ENCODE results near the gene HS3ST3A1.

DNA sequence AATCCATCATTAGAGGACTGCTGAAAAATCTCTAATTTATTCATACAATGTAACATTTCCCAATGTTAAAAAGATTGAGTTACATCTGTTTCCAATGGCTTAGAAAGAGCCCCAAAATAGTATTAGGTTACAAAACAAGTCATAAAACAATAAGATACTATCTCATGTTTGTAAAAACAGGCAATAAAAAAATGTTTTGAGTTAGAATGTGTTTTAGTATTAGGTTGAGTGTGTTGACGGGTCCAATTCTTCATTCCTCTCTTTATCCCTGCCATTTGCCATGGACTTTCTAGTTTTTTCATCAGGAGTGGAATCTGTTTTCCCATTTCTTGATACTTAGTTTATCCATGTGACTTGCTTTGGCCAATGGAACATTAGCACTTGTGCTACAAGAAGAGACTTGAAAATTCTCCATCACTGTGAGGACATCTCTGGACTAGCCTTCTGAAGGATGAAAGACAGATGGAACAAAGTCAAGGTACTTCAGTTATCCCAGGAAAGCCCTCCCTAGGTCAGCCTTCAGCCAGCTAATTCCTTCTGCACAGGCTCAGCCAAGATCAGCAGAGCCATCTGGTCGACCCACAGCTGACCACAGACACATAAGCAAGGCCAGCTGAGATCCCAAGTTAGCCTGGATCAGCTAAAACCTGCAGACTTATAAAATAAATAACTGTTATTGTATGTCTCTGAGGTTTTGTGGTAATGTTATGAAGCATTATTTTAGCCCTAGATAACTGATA lies 83.3 kb downstream of the HS3ST3A1 start:
- TF ChIP-seq, protein P1, sequence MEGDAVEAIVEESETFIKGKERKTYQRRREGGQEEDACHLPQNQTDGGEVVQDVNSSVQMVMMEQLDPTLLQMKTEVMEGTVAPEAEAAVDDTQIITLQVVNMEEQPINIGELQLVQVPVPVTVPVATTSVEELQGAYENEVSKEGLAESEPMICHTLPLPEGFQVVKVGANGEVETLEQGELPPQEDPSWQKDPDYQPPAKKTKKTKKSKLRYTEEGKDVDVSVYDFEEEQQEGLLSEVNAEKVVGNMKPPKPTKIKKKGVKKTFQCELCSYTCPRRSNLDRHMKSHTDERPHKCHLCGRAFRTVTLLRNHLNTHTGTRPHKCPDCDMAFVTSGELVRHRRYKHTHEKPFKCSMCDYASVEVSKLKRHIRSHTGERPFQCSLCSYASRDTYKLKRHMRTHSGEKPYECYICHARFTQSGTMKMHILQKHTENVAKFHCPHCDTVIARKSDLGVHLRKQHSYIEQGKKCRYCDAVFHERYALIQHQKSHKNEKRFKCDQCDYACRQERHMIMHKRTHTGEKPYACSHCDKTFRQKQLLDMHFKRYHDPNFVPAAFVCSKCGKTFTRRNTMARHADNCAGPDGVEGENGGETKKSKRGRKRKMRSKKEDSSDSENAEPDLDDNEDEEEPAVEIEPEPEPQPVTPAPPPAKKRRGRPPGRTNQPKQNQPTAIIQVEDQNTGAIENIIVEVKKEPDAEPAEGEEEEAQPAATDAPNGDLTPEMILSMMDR (IDR thresholded peaks at IDR 0.05): no peak
- no peak for TF ChIP-seq EP300 (IDR thresholded peaks at IDR 0.05)
- TF ChIP-seq POLR2AphosphoS5 (IDR thresholded peaks at IDR 0.05): no peak

All from sigmoid colon (tissue), 4 donors.